ENCODE measurements around the gene VMO1.

- TF ChIP-seq ZNF384 (IDR thresholded peaks at IDR 0.05): no peak
- no peak for TF ChIP-seq TARDBP (IDR thresholded peaks at IDR 0.05)
- TF ChIP-seq FOXM1 (IDR thresholded peaks at IDR 0.05; ENCODE audit: borderline replicate concordance): no peak
- TF ChIP-seq CTBP1 (IDR thresholded peaks at IDR 0.05; ENCODE audit: borderline replicate concordance): no peak
- TF ChIP-seq SUZ12 (IDR thresholded peaks at IDR 0.05): no peak
- no peak for TF ChIP-seq SP1 (IDR thresholded peaks at IDR 0.05)
- no peak for TF ChIP-seq FOXK2 (IDR thresholded peaks at IDR 0.05)
- no peak for TF ChIP-seq HDGF (IDR thresholded peaks at IDR 0.05; ENCODE audit: borderline replicate concordance)
- TF ChIP-seq FOXA1 (IDR thresholded peaks at IDR 0.05): no peak
- no peak for TF ChIP-seq BHLHE40 (IDR thresholded peaks at IDR 0.05; ENCODE audit: borderline replicate concordance)
- no peak for TF ChIP-seq ELF4 (IDR thresholded peaks at IDR 0.05)
- TF ChIP-seq ARNT (IDR thresholded peaks at IDR 0.05): no peak
Measured at GRCh38 chr17:4786106-4786511, at the start of gene VMO1.

Measured in HEK293T (cell line).